SU-DHL-6 (cell line): Measurements from ENCODE around the gene CACFD1.

Experiments used
- CTCF ChIP-seq: fragments of 200-600 bp; sonication (generic); IDR thresholded peaks from one replicate; pipeline ENCODE4 v1.5.1; 2017; ENCODE audit warnings: antibody characterized with exemption, mild to moderate bottlenecking, low read length, moderate library complexity; ENCODE audit not compliant: insufficient read depth, poor library complexity, severe bottlenecking
- EZH2phosphoT487 ChIP-seq: fragments of 200-600 bp; sonication (generic), shearing (Covaris generic); conservative IDR thresholded peaks from 2 replicates; pipeline ENCODE4 v1.6.1; 2018; ENCODE audit warnings: mild to moderate bottlenecking, antibody characterized with exemption, low read length, moderate library complexity, mixed read lengths

GRCh38 chr9:133512253-133513213 lies 52.8 kb downstream of the CACFD1 start:
- no peak for TF ChIP-seq CTCF
- no peak for TF ChIP-seq EZH2phosphoT487
